ENCODE data around the gene BCL2L15.
A peak's percentile ranks its signal among the peaks of the same experiment; 100 is the strongest.
"Not testable (repeated sequence)": the region's sequence is repeated elsewhere in the genome, so short reads cannot be mapped to it uniquely, and the experiment has no call there.

Gene BCL2L15

DNA sequence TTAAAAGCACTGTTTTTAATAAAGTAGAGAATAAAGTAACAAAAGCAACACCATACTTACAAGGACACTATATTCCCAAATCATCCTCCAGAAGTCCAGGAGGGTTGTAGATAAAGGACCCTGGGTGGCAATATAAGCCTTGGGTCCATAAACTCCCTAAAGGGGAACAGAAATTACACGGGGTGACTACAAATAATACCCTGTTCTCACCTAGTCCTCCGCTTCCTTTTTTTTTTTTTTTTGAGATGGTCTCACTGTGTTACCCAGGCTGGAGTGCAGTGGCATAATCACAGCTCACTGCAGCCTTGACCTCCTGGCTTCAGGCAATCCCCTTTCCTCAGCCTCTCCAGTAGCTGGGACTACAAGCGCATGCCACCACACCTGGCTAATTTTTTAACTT lies 29.0 kb downstream of the BCL2L15 start:
- TF ChIP-seq, protein P1, sequence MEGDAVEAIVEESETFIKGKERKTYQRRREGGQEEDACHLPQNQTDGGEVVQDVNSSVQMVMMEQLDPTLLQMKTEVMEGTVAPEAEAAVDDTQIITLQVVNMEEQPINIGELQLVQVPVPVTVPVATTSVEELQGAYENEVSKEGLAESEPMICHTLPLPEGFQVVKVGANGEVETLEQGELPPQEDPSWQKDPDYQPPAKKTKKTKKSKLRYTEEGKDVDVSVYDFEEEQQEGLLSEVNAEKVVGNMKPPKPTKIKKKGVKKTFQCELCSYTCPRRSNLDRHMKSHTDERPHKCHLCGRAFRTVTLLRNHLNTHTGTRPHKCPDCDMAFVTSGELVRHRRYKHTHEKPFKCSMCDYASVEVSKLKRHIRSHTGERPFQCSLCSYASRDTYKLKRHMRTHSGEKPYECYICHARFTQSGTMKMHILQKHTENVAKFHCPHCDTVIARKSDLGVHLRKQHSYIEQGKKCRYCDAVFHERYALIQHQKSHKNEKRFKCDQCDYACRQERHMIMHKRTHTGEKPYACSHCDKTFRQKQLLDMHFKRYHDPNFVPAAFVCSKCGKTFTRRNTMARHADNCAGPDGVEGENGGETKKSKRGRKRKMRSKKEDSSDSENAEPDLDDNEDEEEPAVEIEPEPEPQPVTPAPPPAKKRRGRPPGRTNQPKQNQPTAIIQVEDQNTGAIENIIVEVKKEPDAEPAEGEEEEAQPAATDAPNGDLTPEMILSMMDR (IDR thresholded peaks at IDR 0.05) = no peak
- Histone ChIP-seq H3K36me3 (peaks cover 30% of the 10 kb centered on the region), H3K4me1 (ENCODE audit: control insufficient read depth in 1 of 2, insufficient read depth in 1 of 2, low read depth in 1 of 2, low read length in 1 of 2) (peaks cover 49 to 60% of the 10 kb centered on the region in 2 experiments), H3K27ac (peak overlapping the region; percentile 81), H3K9me3 (no peaks in the 10 kb centered on the region), H3K27me3 (no peaks in the 10 kb centered on the region), H3K4me3 (ENCODE audit: low read depth in 1 of 2, low read length in 1 of 2) (peak overlapping the region in 1 of 2 experiments; percentile 3)

DNA sequence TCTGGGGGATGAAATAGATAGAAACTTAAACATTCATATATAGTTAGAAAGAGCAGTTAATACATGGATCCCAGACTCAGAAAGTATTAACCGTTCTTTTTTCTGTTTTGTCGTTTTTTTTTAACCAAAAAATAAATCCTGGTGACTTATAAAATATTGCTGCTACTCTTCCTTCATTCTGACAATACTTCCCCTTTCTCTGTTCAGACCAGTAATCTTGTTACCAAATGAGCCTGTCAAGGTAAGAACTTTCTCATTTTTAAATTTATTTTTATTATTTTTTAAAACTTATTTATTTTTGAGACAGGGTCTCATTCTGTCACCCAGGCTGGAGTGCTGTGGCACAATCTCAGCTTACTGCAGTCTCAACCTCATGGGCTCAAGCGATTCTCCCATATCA lies 29.6 kb downstream of the BCL2L15 start:
- Histone ChIP-seq H3K36me3 (peaks cover 34% of the 10 kb centered on the region), H3K27ac (peak overlapping the region; percentile 81), H3K9me3 (no peaks in the 10 kb centered on the region), H3K4me3 (ENCODE audit: low read depth in 1 of 2, low read length in 1 of 2) (no peak overlapping the region), H3K27me3 (no peaks in the 10 kb centered on the region), H3K4me1 (ENCODE audit: control insufficient read depth in 1 of 2, insufficient read depth in 1 of 2, low read depth in 1 of 2, low read length in 1 of 2) (peaks cover 47 to 54% of the 10 kb centered on the region in 2 experiments)
- TF ChIP-seq, protein P1 (IDR thresholded peaks at IDR 0.05) = no peak

DNA sequence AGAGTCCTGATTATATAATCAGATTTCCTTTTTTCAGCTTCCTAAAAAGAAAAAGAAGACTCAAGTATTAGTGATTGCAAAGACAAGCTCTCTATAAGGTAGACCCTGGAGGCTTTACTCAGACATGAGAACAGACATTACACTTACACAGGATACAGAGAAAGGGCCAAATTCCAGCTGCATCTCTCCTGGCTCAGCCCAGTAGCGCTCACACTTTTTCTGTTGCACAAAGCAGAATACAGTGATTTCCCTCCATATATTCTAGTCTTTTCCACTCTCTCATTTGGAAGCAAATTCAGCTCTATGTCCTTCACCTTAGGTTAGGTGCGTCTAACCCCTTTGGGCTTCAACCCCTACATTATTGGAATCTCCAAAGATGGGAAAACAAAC lies 31.0 kb downstream of the BCL2L15 start:
- H3K27ac ChIP-seq = peak overlapping the region; percentile 81
- H3K4me3 ChIP-seq (ENCODE audit: low read depth in 1 of 2, low read length in 1 of 2) = no peak overlapping the region
- H3K4me1 ChIP-seq (ENCODE audit: control insufficient read depth in 1 of 2, insufficient read depth in 1 of 2, low read depth in 1 of 2, low read length in 1 of 2) = peaks cover 39 to 42% of the 10 kb centered on the region in 2 experiments
- no peaks in the 10 kb centered on the region for H3K9me3 ChIP-seq
- H3K27me3 ChIP-seq = no peaks in the 10 kb centered on the region
- H3K36me3 ChIP-seq = peaks cover 46% of the 10 kb centered on the region
- TF ChIP-seq, protein P1 (IDR thresholded peaks at IDR 0.05) = no peak

DNA sequence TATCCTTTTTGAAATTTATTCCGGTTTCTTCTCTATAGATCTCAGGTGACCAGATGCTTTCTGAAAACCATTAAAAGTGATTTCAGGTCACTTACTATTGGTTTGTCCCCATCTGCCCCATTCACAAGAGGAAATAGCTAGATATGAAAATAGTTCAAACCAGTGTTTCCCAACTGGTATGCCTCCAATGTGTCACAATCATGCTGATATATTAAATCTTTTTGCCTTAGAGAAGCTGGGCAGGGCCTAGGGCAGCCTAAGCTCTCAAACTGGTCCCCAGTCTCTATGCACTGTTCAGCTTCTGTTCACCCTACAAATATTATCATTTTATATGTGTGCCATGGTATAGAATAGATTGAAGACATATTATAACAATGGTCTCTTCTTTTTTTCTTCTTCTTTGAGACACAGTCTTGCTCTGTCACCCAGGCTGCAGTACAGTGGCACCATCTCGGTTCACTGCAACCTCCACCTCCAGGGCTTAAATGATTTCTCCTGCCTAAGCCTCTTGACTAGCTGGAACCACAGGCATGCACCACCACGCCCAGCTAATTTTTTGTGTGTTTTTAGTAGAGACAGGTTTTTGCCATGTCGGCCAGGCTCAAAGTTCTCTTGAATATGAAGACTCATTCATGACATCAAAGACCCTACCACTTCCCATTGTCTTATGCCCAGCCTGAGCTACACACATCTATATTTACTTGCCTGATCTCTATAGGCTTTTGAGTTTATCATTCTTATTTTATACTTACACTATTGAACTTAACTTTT lies 31.6 kb downstream of the BCL2L15 start:
- TF ChIP-seq, protein P1 (IDR thresholded peaks at IDR 0.05) = no peak
- H3K4me1 ChIP-seq (ENCODE audit: control insufficient read depth in 1 of 2, insufficient read depth in 1 of 2, low read depth in 1 of 2, low read length in 1 of 2) = peaks cover 35 to 37% of the 10 kb centered on the region in 2 experiments

DNA sequence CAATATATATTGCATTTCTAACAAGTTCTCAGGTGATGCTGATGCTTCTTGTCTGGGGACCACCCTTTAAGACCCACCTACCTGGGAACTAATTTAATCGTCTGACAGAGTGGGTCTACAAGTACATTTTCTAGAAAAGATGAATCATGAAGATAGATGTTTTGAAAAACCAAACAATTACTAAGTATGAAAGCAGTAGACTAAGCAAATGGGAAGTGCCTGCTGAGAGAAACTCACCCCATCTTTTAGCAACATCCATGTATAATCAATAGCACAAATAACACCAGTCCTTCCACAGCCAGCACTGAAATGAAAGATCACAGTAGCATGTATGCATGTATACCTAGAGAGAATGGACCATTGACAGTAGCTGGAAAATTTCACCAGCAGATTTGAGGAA lies 33.1 kb downstream of the BCL2L15 start:
- TF ChIP-seq, protein P1 (IDR thresholded peaks at IDR 0.05) = no peak
- Histone ChIP-seq H3K27me3 (no peaks in the 10 kb centered on the region), H3K36me3 (peaks cover 50% of the 10 kb centered on the region), H3K9me3 (no peaks in the 10 kb centered on the region), H3K27ac (peak overlapping the region; percentile 8), H3K4me3 (ENCODE audit: low read depth in 1 of 2, low read length in 1 of 2) (no peak overlapping the region), H3K4me1 (ENCODE audit: control insufficient read depth in 1 of 2, insufficient read depth in 1 of 2, low read depth in 1 of 2, low read length in 1 of 2) (peaks cover 24 to 31% of the 10 kb centered on the region in 2 experiments)

More for the DNA sequence above, 31.6 kb downstream of the BCL2L15 start:
- peaks cover 50% of the 10 kb centered on the region for H3K36me3 ChIP-seq
- no peak overlapping the region for H3K4me3 ChIP-seq (ENCODE audit: low read depth in 1 of 2, low read length in 1 of 2)
- H3K9me3 ChIP-seq = no peaks in the 10 kb centered on the region
- peak overlapping the region; percentile 81 for H3K27ac ChIP-seq
- H3K27me3 ChIP-seq = no peaks in the 10 kb centered on the region

DNA sequence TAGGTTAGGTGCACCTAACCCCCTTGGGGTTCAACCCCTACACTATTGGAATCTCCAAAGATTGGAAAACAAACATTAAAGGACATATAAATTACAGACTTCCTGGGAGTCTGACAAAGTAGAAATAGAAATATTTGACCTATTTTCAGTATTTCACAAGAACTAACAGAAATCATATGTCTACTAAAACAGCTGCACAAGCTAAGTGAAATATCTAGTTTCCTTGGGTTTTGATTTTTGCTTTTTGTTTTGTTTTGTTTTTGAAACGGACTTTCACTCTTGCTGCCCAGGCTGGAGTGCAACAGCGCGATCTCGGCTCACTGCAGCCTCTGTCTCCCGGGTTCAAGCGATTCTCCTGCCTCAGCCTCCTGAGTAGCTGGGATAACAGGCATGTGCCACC lies 34.7 kb downstream of the BCL2L15 start:
- H3K27me3 ChIP-seq; H3K9me3 ChIP-seq; H3K4me3 ChIP-seq (ENCODE audit: low read depth in 1 of 2, low read length in 1 of 2): not testable (repeated sequence)
- Histone ChIP-seq H3K36me3 (peaks cover 56% of the 10 kb centered on the region), H3K27ac (peak overlapping the region; percentile 19), H3K4me1 (ENCODE audit: control insufficient read depth in 1 of 2, insufficient read depth in 1 of 2, low read depth in 1 of 2, low read length in 1 of 2) (peaks cover 15 to 25% of the 10 kb centered on the region in 2 experiments)

Measured in neutrophil (primary cell).